ENCODE data around the gene ZNF777.
"Not testable (repeated sequence)": the region's sequence is repeated elsewhere in the genome, so short reads cannot be mapped to it uniquely, and the experiment has no call there.

The ZNF777 gene

DNA sequence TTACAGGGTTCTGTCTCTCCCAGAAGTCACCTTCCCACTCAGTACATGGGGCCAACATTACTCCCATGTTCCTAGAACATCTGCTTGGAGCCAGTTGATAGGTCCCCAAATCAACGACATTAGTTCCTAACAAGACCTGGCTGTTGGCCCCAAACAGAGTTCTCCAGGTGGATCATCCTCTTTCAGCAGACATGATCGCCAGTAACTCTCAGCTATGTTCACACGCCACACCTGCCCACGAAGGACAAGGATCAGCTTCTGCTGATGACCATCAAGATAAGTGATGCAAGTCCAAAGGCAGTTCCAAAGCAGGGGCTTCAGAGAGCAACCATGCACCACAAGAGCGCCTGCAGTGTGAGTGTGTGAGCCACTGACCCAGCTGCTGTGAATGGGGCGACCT, 11.0 kb downstream of the ZNF777 start:
- no peak overlapping the region for H3K27ac ChIP-seq
- TF ChIP-seq, protein P1, sequence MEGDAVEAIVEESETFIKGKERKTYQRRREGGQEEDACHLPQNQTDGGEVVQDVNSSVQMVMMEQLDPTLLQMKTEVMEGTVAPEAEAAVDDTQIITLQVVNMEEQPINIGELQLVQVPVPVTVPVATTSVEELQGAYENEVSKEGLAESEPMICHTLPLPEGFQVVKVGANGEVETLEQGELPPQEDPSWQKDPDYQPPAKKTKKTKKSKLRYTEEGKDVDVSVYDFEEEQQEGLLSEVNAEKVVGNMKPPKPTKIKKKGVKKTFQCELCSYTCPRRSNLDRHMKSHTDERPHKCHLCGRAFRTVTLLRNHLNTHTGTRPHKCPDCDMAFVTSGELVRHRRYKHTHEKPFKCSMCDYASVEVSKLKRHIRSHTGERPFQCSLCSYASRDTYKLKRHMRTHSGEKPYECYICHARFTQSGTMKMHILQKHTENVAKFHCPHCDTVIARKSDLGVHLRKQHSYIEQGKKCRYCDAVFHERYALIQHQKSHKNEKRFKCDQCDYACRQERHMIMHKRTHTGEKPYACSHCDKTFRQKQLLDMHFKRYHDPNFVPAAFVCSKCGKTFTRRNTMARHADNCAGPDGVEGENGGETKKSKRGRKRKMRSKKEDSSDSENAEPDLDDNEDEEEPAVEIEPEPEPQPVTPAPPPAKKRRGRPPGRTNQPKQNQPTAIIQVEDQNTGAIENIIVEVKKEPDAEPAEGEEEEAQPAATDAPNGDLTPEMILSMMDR (IDR thresholded peaks at IDR 0.05) = no peak
- TF ChIP-seq ZFX (IDR thresholded peaks at IDR 0.05; ENCODE audit: borderline replicate concordance) = no peak

DNA sequence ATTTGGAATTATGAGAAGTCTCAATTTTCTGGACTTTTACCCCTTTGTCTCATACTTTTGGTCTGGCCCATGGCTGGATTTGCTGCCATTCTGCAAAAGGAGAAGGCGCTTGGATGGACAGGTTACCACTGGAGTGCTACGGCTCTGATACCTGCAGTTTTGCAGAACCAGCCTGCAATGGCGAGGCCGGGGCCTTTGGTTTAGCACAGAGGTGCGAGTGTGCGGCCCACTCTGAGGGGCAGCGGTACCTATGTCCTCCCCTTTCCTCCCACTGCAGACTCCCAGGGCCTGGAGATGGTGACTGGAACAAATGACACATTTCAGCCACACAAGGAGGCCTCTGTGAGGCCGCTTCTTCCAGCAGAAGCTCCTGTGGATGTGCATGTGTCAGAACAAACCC, 11.9 kb downstream of the ZNF777 start:
- H3K27ac ChIP-seq = no peak overlapping the region
- TF ChIP-seq, protein P1 (IDR thresholded peaks at IDR 0.05) = no peak
- no peak for TF ChIP-seq ZFX (IDR thresholded peaks at IDR 0.05; ENCODE audit: borderline replicate concordance)

DNA sequence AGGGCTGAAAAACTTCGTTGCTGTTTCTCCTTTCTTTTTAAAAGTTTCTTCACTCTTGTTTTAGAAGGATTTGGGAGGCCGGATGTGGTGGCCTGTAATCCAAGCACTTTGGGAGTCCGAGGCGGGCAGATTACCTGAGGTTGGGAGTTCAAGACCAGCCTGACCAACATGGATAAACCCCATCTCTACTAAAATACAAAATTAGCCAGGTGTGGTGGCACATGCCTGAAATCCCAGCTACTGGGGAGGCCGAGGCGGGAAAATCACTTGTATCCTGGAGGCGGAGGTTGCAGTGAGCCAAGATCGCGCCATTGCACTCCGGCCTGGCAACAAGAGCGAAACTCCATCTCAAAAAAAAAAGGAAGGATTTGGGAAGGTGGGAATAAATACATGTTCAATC, 14.8 kb downstream of the ZNF777 start:
- H3K27ac ChIP-seq = not testable (repeated sequence)

DNA sequence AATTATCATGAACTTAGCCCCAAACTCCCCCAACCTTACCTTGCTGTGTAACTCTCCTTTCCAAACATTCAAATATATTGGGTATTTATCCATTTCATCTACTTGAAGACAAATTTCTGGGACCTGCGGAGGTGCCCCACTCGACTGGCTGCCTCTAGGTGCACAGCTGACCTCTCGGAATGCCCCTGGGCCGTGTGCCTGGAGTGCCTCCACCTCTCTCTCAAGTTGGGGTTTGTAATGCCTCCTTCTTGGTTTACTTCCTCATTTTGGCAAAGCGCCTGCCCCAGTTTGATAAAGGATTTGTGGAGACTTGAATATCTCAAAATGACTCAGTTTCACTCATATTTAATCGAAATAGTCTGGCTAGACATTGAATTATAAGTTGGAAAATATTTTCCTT, 16.6 kb downstream of the ZNF777 start:
- no peak overlapping the region for H3K27ac ChIP-seq
- no peak for TF ChIP-seq ZFX (IDR thresholded peaks at IDR 0.05; ENCODE audit: borderline replicate concordance)
- TF ChIP-seq, protein P1 (IDR thresholded peaks at IDR 0.05) = no peak

DNA sequence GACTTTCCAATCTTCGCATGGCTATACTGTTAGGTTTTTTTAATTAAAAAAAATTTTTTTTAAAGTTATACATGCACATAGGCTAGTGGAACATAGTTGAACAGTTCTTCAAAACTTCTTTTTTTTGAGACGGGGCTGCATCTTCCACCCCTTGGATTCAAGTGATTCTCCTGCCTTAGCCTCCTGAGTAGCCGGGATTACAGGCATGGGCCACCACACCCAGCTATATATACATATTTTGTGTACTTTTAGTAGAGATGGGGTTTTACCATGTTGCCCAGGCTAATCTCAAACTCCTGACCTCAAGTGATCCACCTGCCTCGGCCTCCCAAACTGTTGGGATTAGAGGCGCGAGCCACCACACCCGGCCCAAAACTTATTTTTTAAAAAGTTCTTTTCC, 17.3 kb downstream of the ZNF777 start:
- TF ChIP-seq, protein P1 (IDR thresholded peaks at IDR 0.05) = no peak
- TF ChIP-seq ZFX (IDR thresholded peaks at IDR 0.05; ENCODE audit: borderline replicate concordance) = no peak
- H3K27ac ChIP-seq = no peak overlapping the region

DNA sequence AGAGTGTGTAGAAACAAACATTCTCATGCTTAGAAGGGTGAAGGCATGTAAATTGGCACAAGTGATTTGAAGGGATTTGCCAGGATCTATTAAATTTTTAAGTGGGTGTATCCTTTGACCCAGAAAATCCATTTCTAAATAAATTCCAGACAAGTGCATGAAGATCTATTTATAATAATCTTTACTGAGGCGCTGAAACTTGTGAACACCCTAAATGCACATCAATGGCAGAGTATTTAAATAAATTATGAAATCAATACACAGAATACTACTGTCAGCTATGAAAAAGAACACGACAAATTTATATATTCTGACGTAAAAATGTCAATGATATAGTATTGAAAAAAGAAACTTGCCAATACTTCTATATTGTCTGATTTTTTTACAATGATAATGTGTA, 17.9 kb downstream of the ZNF777 start:
- no peak overlapping the region for H3K27ac ChIP-seq
- no peak for TF ChIP-seq ZFX (IDR thresholded peaks at IDR 0.05; ENCODE audit: borderline replicate concordance)
- TF ChIP-seq, protein P1 (IDR thresholded peaks at IDR 0.05) = no peak

DNA sequence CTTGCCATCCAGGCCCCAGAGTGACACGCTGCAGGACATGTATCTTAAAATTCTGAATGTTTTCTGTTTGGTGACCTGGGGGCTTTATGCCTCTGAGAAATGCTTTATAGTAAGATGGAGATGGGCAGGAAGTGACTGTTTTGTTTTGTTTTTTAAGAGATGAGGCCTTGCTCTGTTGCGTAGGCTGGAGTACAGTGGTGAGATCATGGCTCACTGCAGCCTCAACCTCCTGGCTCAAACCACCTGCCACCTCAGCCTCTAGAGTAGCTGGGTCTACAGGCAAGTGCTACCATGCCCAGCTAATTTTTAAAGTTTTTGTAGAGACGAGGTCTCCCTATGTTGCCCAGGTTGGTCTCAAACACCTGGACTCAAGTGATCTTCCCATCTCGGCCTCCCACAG, 20.6 kb downstream of the ZNF777 start:
- no peak overlapping the region for H3K27ac ChIP-seq
- no peak for TF ChIP-seq ZFX (IDR thresholded peaks at IDR 0.05; ENCODE audit: borderline replicate concordance)
- TF ChIP-seq, protein P1 (IDR thresholded peaks at IDR 0.05) = no peak

DNA sequence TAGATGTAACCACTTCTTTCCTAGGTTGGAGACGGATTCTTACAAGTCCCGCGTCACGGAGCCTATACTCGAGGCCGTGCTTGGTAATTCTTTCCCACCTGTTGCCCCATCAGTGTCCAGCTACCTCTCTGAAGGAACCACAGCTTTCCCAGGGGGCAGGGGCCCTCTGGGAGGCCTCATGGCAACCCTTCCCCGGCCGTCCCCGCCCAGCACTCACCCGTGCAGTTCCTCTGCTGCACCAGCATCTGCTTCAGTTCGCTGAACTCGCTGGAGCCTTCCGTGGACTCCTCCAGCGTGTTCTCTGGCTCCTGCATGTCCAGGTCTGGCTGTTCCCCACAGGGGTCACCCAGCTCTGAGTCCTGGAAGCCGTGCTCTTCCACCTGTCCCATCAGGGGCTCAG, 24.5 kb downstream of the ZNF777 start:
- no peak overlapping the region for H3K27ac ChIP-seq
- no peak for TF ChIP-seq ZFX (IDR thresholded peaks at IDR 0.05; ENCODE audit: borderline replicate concordance)
- TF ChIP-seq, protein P1 (IDR thresholded peaks at IDR 0.05) = no peak

All from 22Rv1 (cell line).